Vagina (tissue), 2 donors: ENCODE results near the gene WDR70.

Source experiments
- CTCF ChIP-seq, 3 experiments: fragments of 450-650 bp in 2 of 3; fragments of 200-600 bp in 1 of 3; sonication (generic) in 1 of 3; IDR thresholded peaks; one replicate each; pipeline ENCODE4 v1.5.1; 2017 to 2019; ENCODE audit warnings: antibody characterized with exemption in 3 of 3, mild to moderate bottlenecking in 2 of 3, moderate library complexity in 2 of 3
- POLR2AphosphoS5 ChIP-seq, 2 donors: sonication (generic); formaldehyde crosslinking; IDR thresholded peaks; one replicate each; pipeline ENCODE4 v1.9.0; 2017; ENCODE audit warnings: antibody characterized with exemption in 2 of 2, mild to moderate bottlenecking in 2 of 2, low read depth in 1 of 2; ENCODE audit not compliant: insufficient read depth in 1 of 2

- no peak for TF ChIP-seq CTCF (IDR thresholded peaks at IDR 0.05)
- TF ChIP-seq POLR2AphosphoS5 (IDR thresholded peaks at IDR 0.05; ENCODE audit: insufficient read depth in 1 of 2, low read depth in 1 of 2): no peak
Measured at GRCh38 chr5:37696190-37697021, 317.3 kb downstream of the WDR70 start.
